Endothelial cell of umbilical vein (primary cell): ENCODE data around the gene ST8SIA6. TPM values are rescaled to one million over a fixed set of nuclear protein-coding genes. Genes with fewer than 3 reads are reported as not detected.

ENCODE experiments used
- BruUV-seq: library from RNA; stranded (reverse); fragments of 400-500 nt; replicated peaks from 2 replicates; lab custom pipeline; 2021; lab: Mats Ljungman, UMichigan
- CTCF ChIA-PET: fragments of 300-600, 350-600 bp; sonication (Branson Sonifier 250); formaldehyde crosslinking; loops from one replicate; lab custom pipeline; 2021; ENCODE audit warnings: antibody characterized with exemption, inconsistent platforms; lab: Charles Lee
- POLR2A ChIA-PET: fragments of 300-600, 350-600 bp; sonication (Branson Sonifier 250); formaldehyde crosslinking; loops from one replicate; lab custom pipeline; 2021; ENCODE audit warnings: antibody characterized with exemption, inconsistent platforms; lab: Charles Lee
- DNase-seq: peaks from one replicate; pipeline ENCODE4 v3.0.0-alpha.2; 2011; ENCODE audit warnings: low read depth, low spot score
- FAIRE-seq: peaks from 2 replicates; lab custom pipeline; 2011; peaks lifted over from hg19 to GRCh38; lab: Jason Lieb, UNC
- H2AFZ ChIP-seq: 2 replicates; pipeline ENCODE4 v1.6.0; 2012; ENCODE audit warnings: low read depth, low read length, control low read depth, inconsistent platforms
- H3K27ac ChIP-seq: 2 replicates; pipeline ENCODE4 v1.5.1; 2011; ENCODE audit warnings: low read depth, mild to moderate bottlenecking, control low read depth, low read length, moderate library complexity; ENCODE audit not compliant: insufficient read depth
- H3K27me3 ChIP-seq, 2 experiments: 2 replicates each; pipeline versions ENCODE4 v1.6.0 to v1.6.1; 2011; ENCODE audit warnings: low read length in 2 of 2, mixed read lengths in 1 of 2; ENCODE audit not compliant: control insufficient read depth in 2 of 2, insufficient read depth in 2 of 2
- H3K36me3 ChIP-seq, 2 experiments: 2 replicates in 1 of 2; 3 replicates in 1 of 2; pipeline ENCODE4 v1.5.1; 2011; ENCODE audit warnings: low read length in 2 of 2, mild to moderate bottlenecking in 1 of 2, moderate library complexity in 1 of 2; ENCODE audit not compliant: control insufficient read depth in 2 of 2, insufficient read depth in 2 of 2; ENCODE audit errors: extremely low read depth in 1 of 2
- H3K4me1 ChIP-seq: 3 replicates; pipeline ENCODE4 v1.5.1; 2011; ENCODE audit warnings: mild to moderate bottlenecking, low read length; ENCODE audit not compliant: control insufficient read depth, insufficient read depth; ENCODE audit errors: extremely low read depth
- H3K4me2 ChIP-seq: 2 replicates; pipeline ENCODE4 v1.6.1; 2011; ENCODE audit warnings: low read length, control low read depth, mixed read lengths; ENCODE audit not compliant: insufficient read depth
- H3K4me3 ChIP-seq, 3 experiments: fragments of 200-600 bp in 1 of 3; sonication (generic), shearing (Covaris generic) in 1 of 3; replicated peaks in 1 of 3; 2 replicates each; pipeline ENCODE4 v1.5.1; 2011 to 2016; ENCODE audit warnings: control low read depth in 3 of 3, low read length in 3 of 3, mild to moderate bottlenecking in 2 of 3, inconsistent platforms in 1 of 3, low read depth in 1 of 3, moderate library complexity in 1 of 3; ENCODE audit not compliant: insufficient read depth in 1 of 3
- H3K79me2 ChIP-seq: 2 replicates; pipeline ENCODE4 v1.6.0; 2012; ENCODE audit warnings: low read length, inconsistent platforms; ENCODE audit not compliant: control insufficient read depth, insufficient read depth
- H3K9ac ChIP-seq: replicated peaks from 2 replicates; pipeline ENCODE3; 2011; ENCODE audit warnings: low read length, control low read depth; ENCODE audit not compliant: insufficient read depth; ENCODE audit errors: extremely low read depth
- H3K9me1 ChIP-seq: replicated peaks from 3 replicates; pipeline ENCODE4 v1.6.0; 2011; ENCODE audit warnings: mild to moderate bottlenecking, low read length; ENCODE audit not compliant: control insufficient read depth, insufficient read depth; ENCODE audit errors: extremely low read depth
- H3K9me3 ChIP-seq: replicated peaks from 2 replicates; pipeline ENCODE4 v1.5.1; 2012; ENCODE audit warnings: low read length, inconsistent platforms; ENCODE audit not compliant: control insufficient read depth, insufficient read depth
- H4K20me1 ChIP-seq: replicated peaks from 2 replicates; pipeline ENCODE3; 2011; ENCODE audit warnings: mild to moderate bottlenecking, low read length; ENCODE audit not compliant: control insufficient read depth, insufficient read depth; ENCODE audit errors: extremely low read depth
- CTCF ChIP-seq, 2 donors: IDR thresholded peaks; 1 replicate in 1 of 2; 2 replicates in 1 of 2; pipeline ENCODE4 v1.5.1; 2011; ENCODE audit warnings: low read length in 2 of 2, mild to moderate bottlenecking in 2 of 2, moderate library complexity in 2 of 2, control low read depth in 1 of 2, inconsistent platforms in 1 of 2, low read depth in 1 of 2; ENCODE audit not compliant: insufficient read depth in 1 of 2; ENCODE audit errors: extremely low read depth in 1 of 2
- EZH2 ChIP-seq: IDR thresholded peaks from 2 replicates; pipeline ENCODE4 v1.6.1; 2012; ENCODE audit warnings: borderline replicate concordance, low read depth, mild to moderate bottlenecking, moderate library complexity, low read length, inconsistent platforms; ENCODE audit not compliant: severe bottlenecking
- FOS ChIP-seq: IDR thresholded peaks from 2 replicates; pipeline ENCODE4 v1.6.1; 2011; ENCODE audit warnings: mild to moderate bottlenecking, low read length, moderate library complexity, borderline replicate concordance; ENCODE audit not compliant: insufficient read depth
- GATA2 ChIP-seq: IDR thresholded peaks from 2 replicates; pipeline ENCODE4 v1.7.0; 2011; ENCODE audit warnings: low read depth, mild to moderate bottlenecking, moderate library complexity, mixed read lengths, low read length; ENCODE audit not compliant: insufficient read length, insufficient read depth
- JUN ChIP-seq: IDR thresholded peaks from 2 replicates; pipeline ENCODE4 v1.6.1; 2011; ENCODE audit warnings: borderline replicate concordance, low read depth; ENCODE audit not compliant: insufficient read length, insufficient read depth
- MAX ChIP-seq: IDR thresholded peaks from 2 replicates; pipeline ENCODE4 v1.6.1; 2011; ENCODE audit not compliant: insufficient read depth, insufficient read length
- MYC ChIP-seq: IDR thresholded peaks from one replicate; pipeline ENCODE4 v1.6.1; 2011; ENCODE audit warnings: mild to moderate bottlenecking, low read depth, low read length
- POLR2A ChIP-seq: IDR thresholded peaks from 2 replicates; pipeline ENCODE4 v1.6.1; 2012; ENCODE audit warnings: low read depth, mild to moderate bottlenecking, control low read depth, low read length
- POLR2AphosphoS5 ChIP-seq: IDR thresholded peaks from 2 replicates; pipeline ENCODE4 v1.6.1; 2012; ENCODE audit warnings: low read depth, mild to moderate bottlenecking, control low read depth, low read length, moderate library complexity; ENCODE audit not compliant: insufficient read depth
- dilution Hi-C: fragments of 300-500 bp; cut with MboI; formaldehyde crosslinking; loops from one replicate; pipeline ENCODE4 v1.15.0; 2019; ENCODE audit warnings: low sequenced_read_pairs; ENCODE audit not compliant: extremely low pct_ligation_motif_present
- intact Hi-C: fragments of 100-400 bp; cut with micrococcal nuclease; formaldehyde crosslinking; loops from one replicate; pipeline ENCODE4 v1.10.0; 2022
- polyA plus RNA-seq, 4 experiments: library from polyadenylated mRNA; depleted of rRNA in 3 of 4; stranded (reverse) in 3 of 4; unstranded in 1 of 4; fragments of >200 nt; gene quantifications; 2 replicates each; pipeline versions ENCODE4 v1.2.1 to v1.2.3, GENCODE V29; 2011 to 2012; ENCODE audit warnings: missing spikeins in 1 of 4
- total RNA-seq: library from RNA; stranded (reverse); gene quantifications from 2 replicates; pipeline ENCODE4 v1.2.3, GENCODE V29; 2021

ST8SIA6 gene
- total and polyA plus RNA-seq, 2 donors (not counting 3 experiments of a cell fraction or from before 2014, with no cell fraction given) = 0.40 to 0.51 TPM

GRCh38 chr10:17354781-17355180 is 99.6 kb downstream of the ST8SIA6 start:
- no peak overlapping the region for H3K27ac ChIP-seq
- intact Hi-C loops (no loop called here), dilution Hi-C loops (no loop called here)
- no peaks in the 10 kb centered on the region for H3K9me1 ChIP-seq
- H3K4me2 ChIP-seq = no peak overlapping the region
- POLR2A ChIA-PET = no interaction called here
- DNase-seq (no peak), FAIRE-seq (no peak)
- TF ChIP-seq EZH2 (no peak), POLR2A (no peak), GATA2 (no peak), JUN (no peak)
- peaks cover 0 to 2% of the 10 kb centered on the region in 2 experiments for H3K27me3 ChIP-seq
- H3K79me2 ChIP-seq = no peaks in the 10 kb centered on the region
- no peaks in the 10 kb centered on the region for H4K20me1 ChIP-seq
- H3K9me3 ChIP-seq = no peaks in the 10 kb centered on the region
- H2AFZ ChIP-seq = no peak overlapping the region
- no peak overlapping the region for H3K4me3 ChIP-seq
- H3K4me1 ChIP-seq = no peaks in the 10 kb centered on the region
- no peaks in the 10 kb centered on the region for H3K36me3 ChIP-seq
- no peak overlapping the region for H3K9ac ChIP-seq
- no TSS peak for BruUV-seq
- CTCF ChIA-PET = interaction anchor here (1.2 kb wide), 1 partner anchor 54 kb away, joined by 3 read pairs; no protein-coding TSS in a partner anchor

- Histone ChIP-seq H4K20me1 (no peaks in the 10 kb centered on the region), H3K36me3 (no peaks in the 10 kb centered on the region), H3K9me1 (no peaks in the 10 kb centered on the region), H3K4me1 (no peaks in the 10 kb centered on the region), H3K9ac (no peak overlapping the region), H3K27me3 (peaks cover 0 to 2% of the 10 kb centered on the region in 2 experiments), H2AFZ (no peak overlapping the region), H3K27ac (no peak overlapping the region), H3K4me3 (no peak overlapping the region), H3K4me2 (no peak overlapping the region), H3K79me2 (no peaks in the 10 kb centered on the region), H3K9me3 (no peaks in the 10 kb centered on the region)
- intact Hi-C loops = no loop called here
- DNase-seq (no peak), FAIRE-seq (no peak)
- POLR2A ChIA-PET = no interaction called here
- CTCF ChIA-PET = interaction anchor here (1.1 to 2.1 kb wide), 5 partner anchors 11 to 55 kb away, joined by 3 to 6 read pairs (median 3); no protein-coding TSS in a partner anchor
- no TSS peak for BruUV-seq
- dilution Hi-C loops = no loop called here
- TF ChIP-seq EZH2 (no peak), FOS (no peak), CTCF (IDR thresholded peaks at IDR 0.05; ENCODE audit: extremely low read depth in 1 of 2, insufficient read depth in 1 of 2, low read depth in 1 of 2, low read length in 2 of 2) (no peak), JUN (no peak), POLR2AphosphoS5 (no peak), MYC (no peak), POLR2A (no peak), GATA2 (no peak), MAX (no peak)
Measured at GRCh38 chr10:17353568-17354300, 100.7 kb downstream of the ST8SIA6 start.
